ENCODE data around the gene CBX1. TPM values are rescaled to one million over a fixed set of nuclear protein-coding genes. Genes with fewer than 3 reads are reported as not detected.

The CBX1 gene
- total and polyA plus RNA-seq, 10 of the 15 experiments (the other 5 are each of a cell fraction or from before 2014, with no cell fraction given), result 11.8 to 99.2 (median 43.5) TPM

- TF ChIP-seq CTCF (IDR thresholded peaks at IDR 0.05 in 2 of 3, conservative IDR thresholded peaks at IDR 0.05 in 1 of 3; ENCODE audit: control insufficient read depth in 2 of 3, extremely low read depth in 1 of 3, insufficient read depth in 1 of 3, low read depth in 3 of 3, low read length in 3 of 3) (peak in 2 of 3 experiments; percentile 7 to 20; a peak in 1 of 6 replicates), SMAD1 (IDR thresholded peaks at IDR 0.05; ENCODE audit: low read depth, partially characterized antibody) (peak; percentile 22), CHD2 (IDR thresholded peaks at IDR 0.05; ENCODE audit: borderline replicate concordance, low read depth, low read length) (peak; percentile 41; the same call in 1 of the 2 replicates), STAT3 (IDR thresholded peaks at IDR 0.05; ENCODE audit: low read depth, low read length) (no peak), NRF1 (conservative IDR thresholded peaks at IDR 0.05; ENCODE audit: low read depth, low read length) (no peak), FOXK2 (IDR thresholded peaks at IDR 0.05) (peak; percentile 54; the same call in 1 of the 2 replicates), TCF12 (IDR thresholded peaks at IDR 0.05; ENCODE audit: low read depth, low read length) (peak; percentile 13; the same call in 1 of the 2 replicates), ZNF274 (IDR thresholded peaks at IDR 0.05; ENCODE audit: insufficient read depth, insufficient read length) (no peak), RBBP5 (conservative IDR thresholded peaks at IDR 0.05) (no peak), ASH2L (IDR thresholded peaks at IDR 0.05; ENCODE audit: borderline replicate concordance, low read depth) (peak; percentile 41; the same call in 1 of the 2 replicates), RCOR1 (conservative IDR thresholded peaks at IDR 0.05; ENCODE audit: low read depth, low read length) (no peak; the same call in 1 of the 2 replicates), SP1 (IDR thresholded peaks at IDR 0.05; ENCODE audit: low read depth, low read length) (peak; percentile 90), BMI1 (IDR thresholded peaks at IDR 0.05; ENCODE audit: borderline replicate concordance) (no peak), ZNF384 (IDR thresholded peaks at IDR 0.05; ENCODE audit: borderline replicate concordance, low read depth, low read length) (no peak), NR2F1 (conservative IDR thresholded peaks at IDR 0.05) (peak; percentile 12; the same call in 1 of the 2 replicates), ZZZ3 (IDR thresholded peaks at IDR 0.05; ENCODE audit: control insufficient read depth, insufficient read length, low read depth) (no peak), RELA (IDR thresholded peaks at IDR 0.05; ENCODE audit: borderline replicate concordance, partially characterized antibody) (no peak), RAD21 (IDR thresholded peaks at IDR 0.05; ENCODE audit: insufficient read depth, low read depth, low read length) (no peak)
- TF ChIP-seq, protein P1, sequence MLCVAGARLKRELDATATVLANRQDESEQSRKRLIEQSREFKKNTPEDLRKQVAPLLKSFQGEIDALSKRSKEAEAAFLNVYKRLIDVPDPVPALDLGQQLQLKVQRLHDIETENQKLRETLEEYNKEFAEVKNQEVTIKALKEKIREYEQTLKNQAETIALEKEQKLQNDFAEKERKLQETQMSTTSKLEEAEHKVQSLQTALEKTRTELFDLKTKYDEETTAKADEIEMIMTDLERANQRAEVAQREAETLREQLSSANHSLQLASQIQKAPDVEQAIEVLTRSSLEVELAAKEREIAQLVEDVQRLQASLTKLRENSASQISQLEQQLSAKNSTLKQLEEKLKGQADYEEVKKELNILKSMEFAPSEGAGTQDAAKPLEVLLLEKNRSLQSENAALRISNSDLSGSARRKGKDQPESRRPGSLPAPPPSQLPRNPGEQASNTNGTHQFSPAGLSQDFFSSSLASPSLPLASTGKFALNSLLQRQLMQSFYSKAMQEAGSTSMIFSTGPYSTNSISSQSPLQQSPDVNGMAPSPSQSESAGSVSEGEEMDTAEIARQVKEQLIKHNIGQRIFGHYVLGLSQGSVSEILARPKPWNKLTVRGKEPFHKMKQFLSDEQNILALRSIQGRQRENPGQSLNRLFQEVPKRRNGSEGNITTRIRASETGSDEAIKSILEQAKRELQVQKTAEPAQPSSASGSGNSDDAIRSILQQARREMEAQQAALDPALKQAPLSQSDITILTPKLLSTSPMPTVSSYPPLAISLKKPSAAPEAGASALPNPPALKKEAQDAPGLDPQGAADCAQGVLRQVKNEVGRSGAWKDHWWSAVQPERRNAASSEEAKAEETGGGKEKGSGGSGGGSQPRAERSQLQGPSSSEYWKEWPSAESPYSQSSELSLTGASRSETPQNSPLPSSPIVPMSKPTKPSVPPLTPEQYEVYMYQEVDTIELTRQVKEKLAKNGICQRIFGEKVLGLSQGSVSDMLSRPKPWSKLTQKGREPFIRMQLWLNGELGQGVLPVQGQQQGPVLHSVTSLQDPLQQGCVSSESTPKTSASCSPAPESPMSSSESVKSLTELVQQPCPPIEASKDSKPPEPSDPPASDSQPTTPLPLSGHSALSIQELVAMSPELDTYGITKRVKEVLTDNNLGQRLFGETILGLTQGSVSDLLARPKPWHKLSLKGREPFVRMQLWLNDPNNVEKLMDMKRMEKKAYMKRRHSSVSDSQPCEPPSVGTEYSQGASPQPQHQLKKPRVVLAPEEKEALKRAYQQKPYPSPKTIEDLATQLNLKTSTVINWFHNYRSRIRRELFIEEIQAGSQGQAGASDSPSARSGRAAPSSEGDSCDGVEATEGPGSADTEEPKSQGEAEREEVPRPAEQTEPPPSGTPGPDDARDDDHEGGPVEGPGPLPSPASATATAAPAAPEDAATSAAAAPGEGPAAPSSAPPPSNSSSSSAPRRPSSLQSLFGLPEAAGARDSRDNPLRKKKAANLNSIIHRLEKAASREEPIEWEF (IDR thresholded peaks at IDR 0.05; ENCODE audit: insufficient replicate concordance, low read depth, low read length), result no peak
- TF ChIP-seq, protein P2, sequence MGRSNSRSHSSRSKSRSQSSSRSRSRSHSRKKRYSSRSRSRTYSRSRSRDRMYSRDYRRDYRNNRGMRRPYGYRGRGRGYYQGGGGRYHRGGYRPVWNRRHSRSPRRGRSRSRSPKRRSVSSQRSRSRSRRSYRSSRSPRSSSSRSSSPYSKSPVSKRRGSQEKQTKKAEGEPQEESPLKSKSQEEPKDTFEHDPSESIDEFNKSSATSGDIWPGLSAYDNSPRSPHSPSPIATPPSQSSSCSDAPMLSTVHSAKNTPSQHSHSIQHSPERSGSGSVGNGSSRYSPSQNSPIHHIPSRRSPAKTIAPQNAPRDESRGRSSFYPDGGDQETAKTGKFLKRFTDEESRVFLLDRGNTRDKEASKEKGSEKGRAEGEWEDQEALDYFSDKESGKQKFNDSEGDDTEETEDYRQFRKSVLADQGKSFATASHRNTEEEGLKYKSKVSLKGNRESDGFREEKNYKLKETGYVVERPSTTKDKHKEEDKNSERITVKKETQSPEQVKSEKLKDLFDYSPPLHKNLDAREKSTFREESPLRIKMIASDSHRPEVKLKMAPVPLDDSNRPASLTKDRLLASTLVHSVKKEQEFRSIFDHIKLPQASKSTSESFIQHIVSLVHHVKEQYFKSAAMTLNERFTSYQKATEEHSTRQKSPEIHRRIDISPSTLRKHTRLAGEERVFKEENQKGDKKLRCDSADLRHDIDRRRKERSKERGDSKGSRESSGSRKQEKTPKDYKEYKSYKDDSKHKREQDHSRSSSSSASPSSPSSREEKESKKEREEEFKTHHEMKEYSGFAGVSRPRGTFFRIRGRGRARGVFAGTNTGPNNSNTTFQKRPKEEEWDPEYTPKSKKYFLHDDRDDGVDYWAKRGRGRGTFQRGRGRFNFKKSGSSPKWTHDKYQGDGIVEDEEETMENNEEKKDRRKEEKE (IDR thresholded peaks at IDR 0.05), result no peak
These were observed 6.1 kb upstream of the CBX1 start, which contains the start of gene SNX11 (continued) for GRCh38 chr17:48107137-48108055.
